Measurements from ENCODE around the gene CEP85. TPM values are rescaled to one million over a fixed set of nuclear protein-coding genes. Genes with fewer than 3 reads are reported as not detected.

Gene CEP85
- total and polyA plus RNA-seq, 10 of the 15 experiments (the other 5 are each of a cell fraction or from before 2014, with no cell fraction given) = 8.4 to 26.8 (median 21.5) TPM

- TF ChIP-seq JUNB (IDR thresholded peaks at IDR 0.05) = no peak
- 0 out of 3 replicates have a peak, but pooled peaks of 1 of the 2 experiments have one; percentile 21 for TF ChIP-seq EGR1 (IDR thresholded peaks at IDR 0.05; ENCODE audit: borderline replicate concordance in 1 of 2, low read depth in 2 of 2, low read length in 2 of 2)
- no peak for TF ChIP-seq HSF1 (IDR thresholded peaks at IDR 0.05; ENCODE audit: low read depth, low read length)
- 0 out of 2 replicates have a peak, but pooled peaks have one; percentile 23 for TF ChIP-seq CREB1 (IDR thresholded peaks at IDR 0.05; ENCODE audit: low read depth)
- TF ChIP-seq GABPA (IDR thresholded peaks at IDR 0.05; ENCODE audit: low read depth) = no peak
- TF ChIP-seq ZNF592 (IDR thresholded peaks at IDR 0.05) = no peak
- no peak for TF ChIP-seq MEF2A (IDR thresholded peaks at IDR 0.05; ENCODE audit: insufficient read depth, low read depth, low read length)
- TF ChIP-seq CHD2 (IDR thresholded peaks at IDR 0.05; ENCODE audit: borderline replicate concordance, low read depth, low read length) = no peak
- no peak for TF ChIP-seq ZNF274 (IDR thresholded peaks at IDR 0.05; ENCODE audit: insufficient read depth, insufficient read length)
- no peak for TF ChIP-seq PBX3 (IDR thresholded peaks at IDR 0.05; ENCODE audit: insufficient replicate concordance, low read depth, low read length)
- TF ChIP-seq LARP7 (IDR thresholded peaks at IDR 0.05) = no peak
- TF ChIP-seq E2F8 (IDR thresholded peaks at IDR 0.05; ENCODE audit: low read depth, partially characterized antibody) = no peak
- no peak for TF ChIP-seq EP300 (IDR thresholded peaks at IDR 0.05; ENCODE audit: borderline replicate concordance in 1 of 2, control insufficient read depth in 1 of 2, low read depth in 2 of 2, low read length in 2 of 2)
- TF ChIP-seq SREBF2 (IDR thresholded peaks at IDR 0.05; ENCODE audit: low read length) = no peak
- no peak for TF ChIP-seq SUPT20H (IDR thresholded peaks at IDR 0.05; ENCODE audit: borderline replicate concordance, control insufficient read depth, low read depth, low read length)
- no peak for TF ChIP-seq NKRF (conservative IDR thresholded peaks at IDR 0.05)
Measured at GRCh38 chr1:26275580-26276431, 41.8 kb downstream of the CEP85 start (continued).
